ENCODE results near the gene HSH2D.

DNA sequence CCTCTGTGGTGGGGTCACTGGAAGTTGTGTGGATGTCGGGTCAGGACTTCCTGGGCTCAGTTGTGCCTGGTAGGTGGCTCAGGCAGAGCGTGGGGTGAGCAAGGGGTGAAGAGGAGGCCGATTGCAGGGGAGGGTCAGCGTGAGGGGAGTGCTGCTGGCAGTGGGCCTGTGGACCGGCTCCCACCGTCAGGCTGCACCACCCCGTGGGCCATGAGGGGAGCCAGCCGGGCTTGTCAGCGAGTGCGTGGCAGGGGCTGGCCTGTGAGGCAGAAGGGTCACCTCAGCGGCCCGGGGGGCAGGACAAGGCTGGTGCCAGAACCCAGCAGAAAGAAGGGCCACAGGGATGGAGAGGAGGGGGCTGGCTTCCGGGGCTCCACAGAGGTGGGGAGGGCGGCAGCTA, 18.5 kb upstream of the HSH2D start:
- TF ChIP-seq, protein P1, sequence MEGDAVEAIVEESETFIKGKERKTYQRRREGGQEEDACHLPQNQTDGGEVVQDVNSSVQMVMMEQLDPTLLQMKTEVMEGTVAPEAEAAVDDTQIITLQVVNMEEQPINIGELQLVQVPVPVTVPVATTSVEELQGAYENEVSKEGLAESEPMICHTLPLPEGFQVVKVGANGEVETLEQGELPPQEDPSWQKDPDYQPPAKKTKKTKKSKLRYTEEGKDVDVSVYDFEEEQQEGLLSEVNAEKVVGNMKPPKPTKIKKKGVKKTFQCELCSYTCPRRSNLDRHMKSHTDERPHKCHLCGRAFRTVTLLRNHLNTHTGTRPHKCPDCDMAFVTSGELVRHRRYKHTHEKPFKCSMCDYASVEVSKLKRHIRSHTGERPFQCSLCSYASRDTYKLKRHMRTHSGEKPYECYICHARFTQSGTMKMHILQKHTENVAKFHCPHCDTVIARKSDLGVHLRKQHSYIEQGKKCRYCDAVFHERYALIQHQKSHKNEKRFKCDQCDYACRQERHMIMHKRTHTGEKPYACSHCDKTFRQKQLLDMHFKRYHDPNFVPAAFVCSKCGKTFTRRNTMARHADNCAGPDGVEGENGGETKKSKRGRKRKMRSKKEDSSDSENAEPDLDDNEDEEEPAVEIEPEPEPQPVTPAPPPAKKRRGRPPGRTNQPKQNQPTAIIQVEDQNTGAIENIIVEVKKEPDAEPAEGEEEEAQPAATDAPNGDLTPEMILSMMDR (IDR thresholded peaks at IDR 0.05; ENCODE audit: low read length): no peak
- no peak for TF ChIP-seq EZH2 (IDR thresholded peaks at IDR 0.05; ENCODE audit: borderline replicate concordance, low read length)
